Stimulated activated CD8-positive, alpha-beta memory T cell treated with anti-CD3 and anti-CD28 coated beads, Interleukin-12 subunit alpha, Interleukin-12 subunit beta, amount 100 ng/mL, for 24 hours (primary cell): ENCODE data around the gene SLC22A5.
"Not testable (repeated sequence)": the region's sequence is repeated elsewhere in the genome, so short reads cannot be mapped to it uniquely, and the experiment has no call there.

ENCODE experiments used
- DNase-seq: peaks from one replicate; pipeline ENCODE4 v3.0.0-alpha.2; 2020; ENCODE audit errors: extremely low read depth

SLC22A5 gene

DNA sequence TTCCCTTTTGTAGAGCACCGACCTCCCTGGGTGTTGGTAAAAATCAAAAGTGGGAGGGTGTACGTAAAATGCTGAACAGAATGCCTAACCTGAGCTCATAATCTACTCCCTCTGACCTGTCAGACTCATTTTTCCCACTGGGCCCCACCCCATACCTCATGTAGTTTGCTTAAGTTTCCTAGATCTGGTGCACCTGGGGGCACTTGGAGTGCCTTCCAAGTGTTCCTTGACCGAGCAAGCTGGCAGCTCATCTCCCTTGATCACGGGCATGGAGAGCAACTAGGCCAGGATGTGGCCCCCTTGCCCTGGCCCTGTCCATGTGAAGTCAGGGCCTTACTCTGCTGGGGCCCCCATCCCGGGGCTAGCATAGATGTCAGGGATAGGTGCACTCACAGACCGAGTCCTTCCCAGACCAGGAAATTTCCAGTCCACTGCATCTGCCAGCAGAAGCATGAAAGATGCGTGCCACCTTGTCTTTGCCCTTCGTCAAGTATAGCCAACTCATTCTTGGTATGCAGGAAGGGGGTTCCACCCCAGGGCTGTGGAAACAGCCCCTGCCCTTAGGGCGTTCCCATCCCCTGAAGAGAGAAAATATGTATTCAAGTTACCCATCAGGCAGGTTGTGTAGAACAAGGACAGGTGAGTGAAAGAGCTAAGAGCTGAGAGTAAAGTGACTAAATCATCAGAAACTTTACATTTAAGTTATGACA is 41.9 kb downstream of the SLC22A5 start:
- no peak for DNase-seq

DNA sequence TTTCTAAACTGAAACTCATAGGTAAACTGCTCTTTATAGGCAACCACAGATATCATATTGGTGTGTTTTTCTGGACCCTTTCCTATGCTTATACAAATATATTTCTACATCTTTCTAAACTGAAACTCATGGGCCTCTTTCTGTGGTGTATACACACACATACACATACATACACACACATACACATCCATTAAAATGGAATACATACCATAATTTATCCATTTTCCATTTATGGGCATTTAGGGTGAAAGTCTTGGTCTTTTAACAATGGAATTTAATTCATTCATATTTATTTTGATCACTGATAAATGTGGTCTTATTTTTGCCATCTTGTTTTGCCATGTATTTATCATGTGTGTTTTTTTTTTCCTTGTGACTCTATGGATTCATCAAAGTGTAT is 44.1 kb downstream of the SLC22A5 start:
- no peak for DNase-seq

DNA sequence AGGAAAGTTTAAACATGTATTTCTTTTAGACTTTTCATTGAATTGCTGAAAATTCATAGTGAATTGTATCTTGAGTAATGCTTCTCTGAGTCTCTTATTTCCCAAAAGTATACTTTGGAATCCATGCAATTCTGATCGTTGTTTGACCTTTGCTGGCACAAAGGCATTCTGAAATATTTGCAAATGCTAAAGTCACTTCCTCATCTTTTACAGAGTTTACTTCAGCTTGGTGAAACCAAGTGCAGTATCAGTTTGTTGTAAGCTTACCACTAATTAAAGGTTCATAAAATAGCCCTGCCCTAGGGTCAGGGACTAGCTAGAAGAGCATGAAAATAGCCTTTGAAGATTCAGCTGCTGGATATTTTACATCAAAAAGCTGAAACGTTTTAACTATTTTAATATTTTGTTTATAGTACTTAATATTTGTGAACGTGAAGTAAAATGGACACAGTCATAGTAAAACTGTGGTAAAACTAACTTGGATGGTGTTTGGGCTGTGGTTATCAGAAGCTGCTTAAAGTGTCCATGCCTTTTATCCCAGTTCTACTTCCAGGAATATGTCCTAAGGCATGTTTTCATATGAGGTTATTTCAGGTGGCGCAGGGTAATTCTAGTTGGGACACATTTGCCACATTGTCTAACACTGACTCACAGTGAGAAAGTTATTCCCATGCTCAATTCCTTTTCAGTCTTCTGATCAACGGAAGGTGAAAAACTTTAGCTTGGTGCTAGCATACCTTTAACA is 45.3 kb downstream of the SLC22A5 start:
- DNase-seq = no peak

DNA sequence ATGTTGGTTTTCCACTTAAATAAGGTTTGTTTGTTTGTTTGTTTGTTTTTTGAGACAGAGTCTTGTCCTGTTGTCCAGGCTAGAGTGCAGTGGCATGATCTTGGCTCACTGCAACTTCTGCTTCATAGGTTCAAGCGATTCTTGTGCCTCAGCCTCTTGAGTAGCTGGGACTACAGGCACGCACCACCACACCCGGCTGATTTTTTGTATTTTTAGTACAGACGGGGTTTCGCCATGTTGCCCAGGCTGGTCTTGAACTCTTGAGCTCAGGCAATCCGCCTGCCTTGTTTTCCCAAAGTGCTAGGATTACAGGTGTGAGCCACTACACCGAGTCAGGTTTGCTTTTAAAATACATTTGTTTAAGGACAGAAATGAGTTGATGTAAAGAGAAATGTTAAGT is 46.0 kb downstream of the SLC22A5 start:
- not testable (repeated sequence) for DNase-seq

DNA sequence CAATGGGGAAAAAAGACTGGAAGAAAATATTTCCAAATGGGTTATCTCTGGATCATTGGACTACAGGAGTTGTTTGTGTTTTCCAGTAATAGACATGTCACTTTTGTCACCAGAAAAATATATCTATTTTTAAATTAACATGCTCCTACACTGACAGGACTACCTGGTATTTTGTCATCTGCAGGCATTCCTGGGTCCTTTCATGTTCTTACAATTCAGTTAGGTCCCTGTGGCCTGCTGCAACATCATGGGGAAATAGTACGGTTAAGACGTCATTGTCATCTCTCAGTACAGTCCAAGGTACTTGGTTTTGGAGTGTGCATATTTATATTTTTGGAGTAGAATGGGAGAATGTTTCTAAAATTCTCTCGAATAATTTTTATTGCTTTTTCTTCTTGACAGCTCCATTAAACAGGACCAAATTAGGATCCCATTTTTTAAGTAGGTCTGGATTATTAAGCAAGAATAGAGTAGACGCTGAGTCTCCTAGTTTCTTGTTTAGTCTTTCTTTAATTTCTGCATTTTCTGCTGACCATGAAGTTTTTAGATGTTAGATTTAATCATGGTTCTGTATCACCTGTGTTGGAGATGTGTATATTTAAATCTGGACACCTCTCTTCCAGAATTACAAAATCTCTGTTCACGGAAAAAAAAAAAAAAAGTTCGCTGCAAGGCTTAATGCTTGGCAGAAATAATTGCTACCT is 46.9 kb downstream of the SLC22A5 start:
- DNase-seq = no peak

DNA sequence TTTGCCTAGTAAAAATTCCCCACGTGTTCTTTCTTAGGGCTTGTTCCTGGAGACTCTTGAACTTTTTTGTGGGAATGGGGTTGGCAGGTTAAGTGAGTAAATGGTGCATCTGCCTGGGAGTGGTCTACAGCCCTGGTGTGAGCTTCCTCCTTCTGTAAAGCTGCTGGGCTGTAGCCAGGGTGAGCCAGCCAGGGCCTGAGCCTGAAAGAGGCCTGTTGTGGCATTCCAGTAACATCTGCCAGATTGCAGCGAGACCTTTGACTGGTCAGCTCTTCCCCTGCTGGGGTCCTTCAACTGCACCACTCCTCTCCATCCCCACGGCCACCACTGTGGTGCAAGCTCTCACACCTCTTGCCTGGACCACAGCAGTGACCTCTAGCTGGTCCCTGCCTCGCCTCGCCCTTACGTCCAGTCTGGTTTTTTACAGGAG is 47.5 kb downstream of the SLC22A5 start:
- no peak for DNase-seq

DNA sequence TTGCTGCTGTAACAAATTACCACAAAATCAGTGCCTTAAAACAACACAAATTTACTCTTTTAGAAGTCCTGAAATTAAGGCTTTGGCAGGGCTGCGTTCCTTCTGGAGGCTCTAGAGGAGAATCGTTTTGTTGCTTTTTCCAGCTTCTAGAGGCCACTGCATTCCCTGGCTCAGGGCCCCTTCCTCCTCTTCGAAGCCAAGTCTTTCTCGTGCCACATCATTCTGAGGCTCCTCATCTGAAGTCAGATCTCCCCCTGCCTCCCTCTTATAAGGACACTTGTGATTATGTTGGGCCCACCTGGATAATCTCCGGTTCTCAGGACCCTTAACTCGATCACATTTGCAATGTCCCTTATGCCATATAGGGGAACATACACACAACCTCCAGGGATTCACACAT is 48.0 kb downstream of the SLC22A5 start:
- no peak for DNase-seq

DNA sequence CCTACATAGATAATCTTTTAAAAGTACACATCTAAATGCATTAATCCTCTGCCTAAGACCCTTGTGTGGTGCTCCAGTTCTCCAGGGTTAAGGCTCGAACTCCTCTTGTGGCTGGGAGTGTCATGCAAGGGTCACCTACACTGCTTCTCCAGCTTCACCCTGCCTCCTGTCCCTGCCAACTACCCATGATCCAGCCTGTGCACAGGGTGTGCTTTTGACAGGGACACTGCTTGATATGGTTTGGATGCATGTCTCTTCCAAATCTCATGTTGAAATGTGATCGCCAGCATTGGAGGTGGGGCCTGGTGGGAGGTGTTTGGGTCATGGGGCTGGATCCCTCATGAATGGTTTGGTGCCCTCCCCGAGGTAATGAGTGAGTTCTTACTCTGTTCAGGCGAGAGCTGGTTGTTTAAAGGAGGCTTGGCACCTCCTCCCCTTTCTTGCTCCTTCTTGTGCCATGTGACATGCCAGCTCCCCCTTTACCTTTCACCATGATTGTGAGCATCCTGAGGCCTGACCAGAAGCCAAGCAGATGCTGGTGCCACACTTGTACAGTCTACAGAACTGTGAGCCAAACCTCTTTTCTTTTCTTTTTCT is 48.5 kb downstream of the SLC22A5 start:
- no peak for DNase-seq

DNA sequence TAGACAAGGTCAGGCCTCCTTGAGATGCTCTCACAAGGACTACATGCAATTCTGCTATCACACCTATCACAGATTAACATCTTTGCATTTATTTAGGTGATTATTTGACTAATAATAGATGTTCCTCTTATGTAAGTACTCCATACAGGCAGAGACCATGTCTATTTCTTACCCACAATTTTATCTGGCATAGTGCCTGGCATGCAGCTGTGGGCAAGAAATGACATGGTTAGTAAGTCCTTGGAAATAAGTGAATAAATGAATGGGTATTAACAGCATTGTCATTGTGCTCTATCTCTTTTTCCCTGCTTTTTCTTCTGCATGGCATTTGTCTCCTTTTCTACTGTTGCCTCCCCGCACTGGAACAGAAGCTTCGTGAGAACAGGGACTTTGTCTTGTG is 49.4 kb downstream of the SLC22A5 start:
- no peak for DNase-seq

DNA sequence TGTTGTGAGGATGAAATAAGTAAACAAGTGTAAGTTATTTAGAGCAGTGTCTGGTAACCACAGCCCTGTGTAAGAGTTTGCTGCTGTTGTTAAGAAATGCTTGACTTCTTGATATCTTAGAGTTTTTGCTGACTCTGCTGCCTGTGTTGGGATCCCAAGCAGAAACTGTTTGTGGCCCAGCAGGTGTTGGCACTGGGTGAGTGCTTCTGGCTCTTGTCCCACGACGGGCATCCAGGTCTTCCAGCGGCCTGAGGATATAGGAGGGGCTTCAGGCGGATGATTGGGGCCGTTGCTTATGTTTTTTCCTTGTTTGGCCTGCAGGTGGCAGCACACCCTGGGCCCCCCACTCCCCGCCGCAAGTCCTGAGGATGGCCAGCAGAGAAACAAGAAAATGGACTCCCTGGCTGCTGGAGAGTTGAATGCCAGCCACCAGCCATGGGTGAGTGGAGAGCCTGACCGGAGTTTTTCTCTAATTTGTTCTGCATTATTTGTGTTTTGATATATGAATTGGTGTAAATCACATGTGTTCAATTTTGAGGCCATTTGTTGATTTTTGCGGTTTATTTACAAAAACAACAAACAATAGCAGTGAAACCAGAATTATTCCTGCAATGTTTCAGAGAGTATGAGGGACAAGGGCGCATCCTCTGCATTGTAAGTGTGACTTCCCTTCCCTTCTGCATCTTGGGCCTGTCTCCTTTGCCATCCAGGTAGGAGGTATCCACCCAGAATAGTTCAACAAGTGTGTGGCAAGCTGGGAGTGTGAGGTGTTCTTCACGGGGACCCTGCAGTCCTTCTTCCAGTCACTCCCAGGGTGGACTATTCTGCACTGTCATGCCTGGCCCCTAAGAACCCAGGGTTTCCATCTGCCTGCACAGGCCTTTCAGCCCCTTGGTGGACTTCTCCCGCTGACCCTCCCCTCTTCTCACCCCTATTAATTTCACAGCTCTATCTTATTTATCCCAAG is 50.3 kb downstream of the SLC22A5 start:
- no peak for DNase-seq

DNA sequence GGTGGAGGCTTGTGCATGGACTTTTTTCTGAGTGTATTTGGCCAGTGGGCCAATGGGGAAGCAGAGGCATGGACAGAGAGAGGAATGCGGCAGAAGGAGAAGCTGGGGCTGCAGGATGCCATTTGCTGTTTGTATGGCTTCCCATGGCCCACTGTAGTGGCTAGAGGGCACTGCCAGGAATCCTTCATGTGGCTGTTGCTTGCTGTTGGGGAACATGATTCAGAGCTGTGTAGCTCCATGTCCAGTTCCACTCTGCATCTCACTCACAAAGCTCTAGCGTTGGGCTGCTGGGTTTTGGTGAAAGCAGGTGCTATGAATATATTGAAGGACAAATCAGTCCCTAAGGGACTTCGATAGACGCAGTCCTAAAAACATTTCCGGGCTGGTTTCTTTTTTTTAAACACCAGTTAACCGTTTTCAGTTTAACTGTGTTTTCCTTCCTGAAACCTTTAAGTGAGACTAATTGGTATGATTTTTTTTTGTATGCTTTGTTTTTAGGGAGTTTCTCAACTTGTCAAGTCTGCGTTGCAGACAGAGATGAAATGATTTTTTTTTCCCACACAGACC is 51.3 kb downstream of the SLC22A5 start:
- DNase-seq = no peak

DNA sequence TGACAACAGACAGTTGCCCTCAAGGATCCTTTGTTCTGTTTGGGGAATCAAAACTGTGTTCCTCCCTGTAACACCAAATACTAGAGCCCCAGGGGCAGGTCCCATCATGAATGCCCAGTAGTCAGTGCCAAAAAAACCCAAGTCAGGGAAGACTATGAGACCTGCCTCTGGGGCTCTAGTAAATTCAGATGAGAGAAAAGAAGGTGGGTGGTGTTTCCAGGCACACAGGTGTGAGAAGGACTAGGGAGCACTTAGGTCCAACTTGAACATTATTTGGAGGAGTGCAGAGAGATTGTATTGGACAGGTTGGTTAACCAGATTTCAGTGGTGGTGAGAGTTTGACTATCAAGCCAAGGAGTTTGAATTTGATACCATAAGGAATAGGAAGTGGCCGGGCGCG is 52.0 kb downstream of the SLC22A5 start:
- no peak for DNase-seq

DNA sequence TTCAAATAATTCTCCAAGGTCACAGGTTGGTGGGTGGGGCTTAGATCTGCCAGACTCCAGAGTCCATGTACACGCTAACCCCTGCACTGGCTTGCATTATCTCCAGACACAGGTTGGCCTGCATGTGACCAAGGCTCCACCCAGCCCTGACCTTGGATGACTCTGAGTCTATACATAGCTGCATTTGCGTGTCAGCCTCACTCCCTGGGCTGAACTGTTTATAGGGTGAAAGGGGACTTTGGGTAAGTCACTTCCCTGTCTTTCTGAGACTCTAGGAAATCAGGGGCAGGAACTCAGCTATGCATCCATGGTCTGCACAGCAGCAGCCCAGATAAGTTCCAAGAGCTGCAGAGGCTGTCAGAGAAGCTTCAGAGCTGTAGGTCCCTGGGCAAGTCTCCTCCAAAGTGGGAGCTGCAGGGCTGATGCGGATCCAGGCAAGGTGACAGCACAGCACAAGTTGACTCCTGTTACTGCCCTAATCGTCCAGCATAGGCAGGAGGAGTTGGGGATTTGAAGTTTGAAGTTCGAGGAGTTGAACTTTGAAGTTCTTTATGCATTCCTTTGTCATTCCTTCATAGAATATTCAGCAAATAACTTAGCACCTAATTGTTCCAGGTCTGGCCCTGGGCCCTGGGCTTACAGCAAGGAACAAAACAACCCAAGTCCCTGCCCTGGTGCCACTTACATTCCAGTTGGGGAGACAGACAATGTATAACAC is 53.4 kb downstream of the SLC22A5 start:
- DNase-seq = no peak

DNA sequence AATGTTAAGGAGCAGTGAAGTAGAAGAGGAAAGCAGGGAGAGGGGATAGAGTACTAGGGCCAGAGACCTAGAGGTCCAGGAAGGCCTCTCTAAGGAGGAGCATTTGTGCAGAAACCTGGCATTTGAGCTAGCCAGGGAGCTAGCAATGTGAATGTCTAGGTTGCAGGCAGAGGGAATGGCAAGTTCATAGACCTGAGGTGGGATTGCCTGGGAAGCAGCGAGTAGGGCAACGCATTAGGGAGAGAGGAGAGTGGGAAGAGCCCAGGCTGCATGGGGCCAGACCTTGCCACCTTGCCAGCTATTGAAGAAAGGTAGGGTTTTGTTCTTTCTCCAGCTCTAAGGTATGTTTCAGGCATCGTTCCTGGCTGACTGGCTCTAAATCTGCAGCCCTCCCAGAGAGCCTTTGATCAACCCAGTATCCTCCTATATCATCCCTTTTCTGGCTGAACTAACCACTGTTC is 54.0 kb downstream of the SLC22A5 start:
- no peak for DNase-seq

DNA sequence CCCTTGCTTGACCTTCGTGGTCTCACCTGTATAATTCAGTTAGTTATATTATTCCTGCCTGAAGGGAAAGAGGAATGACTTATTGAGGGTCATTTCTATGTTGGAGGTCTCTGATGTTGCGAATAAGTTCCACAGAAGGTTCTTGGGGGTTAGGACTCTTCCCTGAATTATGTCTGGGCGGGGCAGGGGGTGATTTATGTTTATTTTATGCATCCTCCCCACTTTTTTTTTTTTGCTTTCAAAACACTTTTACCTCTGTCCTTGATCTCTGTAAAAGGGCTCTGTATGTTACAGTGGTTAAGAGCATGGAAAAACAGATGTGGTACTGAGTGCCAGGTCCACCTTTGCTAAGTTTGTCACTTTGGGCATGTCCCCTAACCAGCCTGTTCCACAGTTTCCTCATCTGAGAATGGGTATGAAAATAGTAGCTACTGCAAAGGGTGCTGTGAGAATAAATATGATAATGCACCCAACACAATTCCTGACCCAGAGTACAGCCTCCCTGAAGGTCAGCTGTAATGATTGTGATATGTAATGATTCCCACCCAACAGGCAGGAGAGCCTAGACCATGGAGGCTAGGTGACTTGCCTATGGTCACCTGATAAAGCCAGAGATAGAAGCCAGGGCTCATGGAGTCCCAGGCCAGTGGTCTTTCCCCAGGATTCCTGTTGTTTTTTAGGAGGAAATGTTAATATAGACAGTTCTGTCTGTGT is 54.8 kb downstream of the SLC22A5 start:
- no peak for DNase-seq

DNA sequence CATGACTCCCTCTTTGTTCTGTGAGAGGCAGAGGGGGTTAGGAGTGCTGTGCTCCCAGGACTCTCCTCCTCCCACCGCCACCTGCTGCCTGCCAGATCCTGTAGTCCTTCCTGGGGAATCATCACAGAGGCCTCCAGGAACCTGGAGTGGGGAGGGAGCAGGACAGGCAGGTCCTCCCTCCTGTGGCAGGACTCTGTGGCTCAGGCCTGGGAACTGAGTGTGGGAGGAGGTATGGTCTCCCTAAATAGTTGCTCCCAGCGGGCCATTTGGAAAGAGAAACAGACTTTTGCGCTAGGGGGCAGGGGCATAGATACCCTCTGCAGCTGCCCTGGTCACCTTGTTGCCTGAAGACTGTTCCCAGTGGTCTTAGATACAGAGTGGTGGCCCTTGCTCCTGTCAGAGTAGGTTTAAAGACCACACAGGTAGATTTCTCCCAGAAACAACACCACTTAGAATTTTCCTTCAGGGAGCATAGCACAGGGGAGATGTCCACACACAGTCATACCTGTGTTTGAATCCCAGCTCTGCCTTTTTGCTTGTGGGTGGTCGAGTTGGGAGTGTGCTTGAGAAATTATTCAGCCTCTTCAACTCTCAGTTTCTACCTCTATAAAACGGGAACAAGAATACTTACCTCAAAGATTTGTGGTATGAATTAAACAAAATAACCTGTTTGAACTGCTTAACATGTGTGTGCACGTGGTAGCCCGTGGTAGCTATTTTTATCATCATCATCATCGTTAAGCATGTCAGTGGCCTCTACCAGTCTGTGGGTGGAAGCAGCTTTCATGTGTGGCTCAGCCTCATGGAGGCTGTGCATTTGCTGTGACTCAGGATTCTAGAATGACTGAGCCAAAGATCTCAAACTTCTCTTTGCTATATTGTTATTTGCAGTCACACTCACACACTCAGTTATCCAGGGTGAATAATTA is 55.8 kb downstream of the SLC22A5 start:
- peak; percentile 55 for DNase-seq

DNA sequence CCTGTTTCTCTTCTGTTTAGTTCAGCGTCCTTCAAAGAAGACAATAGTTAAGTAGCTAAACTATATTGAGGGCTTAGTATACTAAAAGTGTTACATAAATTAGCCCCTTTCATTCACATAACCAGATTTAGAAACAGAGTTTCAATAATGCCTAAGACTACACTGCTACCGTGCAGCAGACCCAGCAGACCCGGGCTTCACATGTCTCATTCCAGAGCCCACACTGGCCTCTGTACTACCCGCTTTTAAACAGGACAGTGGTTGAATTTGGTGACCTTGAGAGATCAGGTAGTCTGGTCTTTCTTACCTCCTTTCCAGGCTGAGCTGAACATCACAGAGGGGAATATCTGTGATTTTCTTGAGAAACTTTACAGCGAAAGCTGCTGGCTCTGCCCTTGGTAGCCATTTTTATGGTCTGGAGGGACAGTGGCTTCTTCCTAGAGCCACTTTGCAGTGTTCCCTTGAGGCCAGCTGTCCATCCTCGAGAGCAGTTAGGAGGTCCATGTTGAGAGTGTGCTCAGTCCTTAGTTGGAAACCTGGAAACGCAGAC is 56.5 kb downstream of the SLC22A5 start:
- no peak for DNase-seq

DNA sequence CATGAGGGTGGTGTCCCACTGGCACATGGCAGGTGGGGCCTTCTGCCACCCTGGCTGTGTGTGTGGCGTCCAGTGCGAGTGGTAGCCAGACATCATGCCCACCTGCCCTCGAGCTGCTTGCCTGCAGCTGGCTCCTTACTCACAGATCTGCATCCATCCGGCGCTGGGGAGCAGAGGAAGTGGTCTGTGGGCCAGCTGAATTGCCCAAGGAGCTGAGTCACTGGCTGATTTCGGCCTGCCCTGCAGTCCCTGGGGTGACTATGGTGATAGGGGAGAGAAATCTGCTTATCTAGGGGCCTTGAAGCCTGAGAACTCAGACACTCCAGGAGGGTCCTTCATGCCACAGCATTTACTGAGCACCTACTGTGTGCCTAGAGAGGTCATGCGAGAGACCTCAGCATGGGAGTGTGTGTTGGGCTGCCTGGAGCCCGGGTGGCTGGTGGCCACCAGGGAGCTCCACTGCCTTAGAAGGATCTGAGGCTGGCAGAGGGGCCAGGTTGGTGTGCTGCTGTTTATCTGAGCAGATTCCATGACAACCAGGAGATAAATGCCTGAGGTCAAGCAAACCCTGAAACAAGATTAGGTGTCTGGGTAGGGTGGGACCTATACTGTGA is 57.1 kb downstream of the SLC22A5 start:
- no peak for DNase-seq
